Osteoblast (primary cell): ENCODE measurements around the gene HOXA3. TPM values are rescaled to one million over a fixed set of nuclear protein-coding genes. Genes with fewer than 3 reads are reported as not detected.

ENCODE experiments used
- DNase-seq: peaks from one replicate; pipeline ENCODE4 v3.0.0; 2011; ENCODE audit warnings: low spot score, mixed read lengths; ENCODE audit not compliant: insufficient read length; ENCODE audit errors: missing footprints
- H2AFZ ChIP-seq: 2 replicates; pipeline ENCODE4 v1.6.0; 2011; ENCODE audit warnings: mild to moderate bottlenecking, low read length
- H3K27ac ChIP-seq: 2 replicates; pipeline ENCODE4 v1.5.1; 2011; ENCODE audit warnings: mild to moderate bottlenecking, low read depth, low read length, moderate library complexity
- H3K27me3 ChIP-seq: 2 replicates; pipeline ENCODE4 v1.6.0; 2012; ENCODE audit warnings: mild to moderate bottlenecking, control low read depth, inconsistent platforms, low read length, moderate library complexity; ENCODE audit not compliant: insufficient read depth
- H3K36me3 ChIP-seq: 2 replicates; pipeline ENCODE4 v1.5.1; 2011; ENCODE audit warnings: mild to moderate bottlenecking, low read length, control low read depth, moderate library complexity; ENCODE audit not compliant: insufficient read depth
- H3K4me1 ChIP-seq: 2 replicates; pipeline ENCODE4 v1.5.1; 2011; ENCODE audit warnings: mild to moderate bottlenecking, low read length, control low read depth, moderate library complexity; ENCODE audit not compliant: insufficient read depth
- H3K4me2 ChIP-seq: 2 replicates; pipeline ENCODE4 v1.6.0; 2011; ENCODE audit warnings: mild to moderate bottlenecking, low read length; ENCODE audit not compliant: insufficient read depth
- H3K4me3 ChIP-seq: fragments of 200-600 bp; sonication (generic); 3 replicates; pipeline ENCODE4 v1.5.1; 2012; ENCODE audit warnings: mild to moderate bottlenecking, low read length, inconsistent platforms; ENCODE audit not compliant: insufficient read depth
- H3K79me2 ChIP-seq: 2 replicates; pipeline ENCODE4 v1.6.0; 2012; ENCODE audit warnings: mild to moderate bottlenecking, low read length, control low read depth, inconsistent platforms; ENCODE audit not compliant: insufficient read depth
- H3K9me3 ChIP-seq: 2 replicates; pipeline ENCODE4 v1.5.1; 2011; ENCODE audit warnings: low read depth, low read length, control low read depth
- H4K20me1 ChIP-seq: 2 replicates; pipeline ENCODE4 v1.6.0; 2012; ENCODE audit warnings: mild to moderate bottlenecking, low read length, control low read depth; ENCODE audit not compliant: insufficient read depth
- total RNA-seq: library from RNA; depleted of rRNA; stranded (reverse); fragments of >200 nt; gene quantifications from 2 replicates; pipeline ENCODE4 v1.2.3, GENCODE V29; 2012
- TF ChIP-seq, protein P1 (sequence below): IDR thresholded peaks from 2 replicates; pipeline ENCODE4 v1.5.1; 2011; ENCODE audit warnings: mild to moderate bottlenecking, low read depth, low read length, moderate library complexity; ENCODE audit errors: extremely low read depth

Gene HOXA3
- total RNA-seq, 1 donor, result 4.0 TPM

DNA sequence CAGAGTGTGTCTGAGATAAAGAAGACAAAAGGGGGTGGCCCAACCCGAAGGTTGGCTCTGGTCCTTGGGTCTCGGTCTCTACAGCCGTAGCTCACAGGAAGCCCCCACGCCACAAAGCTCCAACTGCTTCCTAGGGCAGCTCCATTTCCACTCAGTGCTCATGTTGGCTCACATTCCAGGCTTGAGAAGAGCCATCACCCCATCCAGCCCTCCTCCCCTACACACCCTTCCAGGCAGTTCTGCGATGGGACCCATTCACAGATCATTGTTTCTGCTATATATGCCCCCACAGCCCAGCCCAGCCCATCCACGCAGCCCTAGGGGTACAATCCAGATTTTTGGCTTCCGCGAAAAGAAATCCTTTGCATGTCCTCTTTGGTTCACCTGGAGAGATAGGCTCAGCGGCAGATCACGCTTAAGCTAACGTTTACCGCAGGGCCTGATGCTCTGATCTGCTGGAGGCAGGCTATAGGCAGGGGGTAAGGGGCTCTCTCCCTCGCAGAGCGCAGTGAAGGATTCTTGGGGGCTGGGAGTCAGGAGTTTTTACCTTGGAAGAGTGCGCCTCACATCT, 38.9 kb upstream of the HOXA3 start:
- H3K79me2 ChIP-seq, result peaks cover 97% of the 10 kb centered on the region
- H2AFZ ChIP-seq, result no peak overlapping the region
- no peaks in the 10 kb centered on the region for H3K36me3 ChIP-seq
- H4K20me1 ChIP-seq, result no peaks in the 10 kb centered on the region
- H3K9me3 ChIP-seq, result no peaks in the 10 kb centered on the region
- DNase-seq, result no peak
- H3K4me2 ChIP-seq, result peak overlapping the region; percentile 96
- TF ChIP-seq, protein P1, sequence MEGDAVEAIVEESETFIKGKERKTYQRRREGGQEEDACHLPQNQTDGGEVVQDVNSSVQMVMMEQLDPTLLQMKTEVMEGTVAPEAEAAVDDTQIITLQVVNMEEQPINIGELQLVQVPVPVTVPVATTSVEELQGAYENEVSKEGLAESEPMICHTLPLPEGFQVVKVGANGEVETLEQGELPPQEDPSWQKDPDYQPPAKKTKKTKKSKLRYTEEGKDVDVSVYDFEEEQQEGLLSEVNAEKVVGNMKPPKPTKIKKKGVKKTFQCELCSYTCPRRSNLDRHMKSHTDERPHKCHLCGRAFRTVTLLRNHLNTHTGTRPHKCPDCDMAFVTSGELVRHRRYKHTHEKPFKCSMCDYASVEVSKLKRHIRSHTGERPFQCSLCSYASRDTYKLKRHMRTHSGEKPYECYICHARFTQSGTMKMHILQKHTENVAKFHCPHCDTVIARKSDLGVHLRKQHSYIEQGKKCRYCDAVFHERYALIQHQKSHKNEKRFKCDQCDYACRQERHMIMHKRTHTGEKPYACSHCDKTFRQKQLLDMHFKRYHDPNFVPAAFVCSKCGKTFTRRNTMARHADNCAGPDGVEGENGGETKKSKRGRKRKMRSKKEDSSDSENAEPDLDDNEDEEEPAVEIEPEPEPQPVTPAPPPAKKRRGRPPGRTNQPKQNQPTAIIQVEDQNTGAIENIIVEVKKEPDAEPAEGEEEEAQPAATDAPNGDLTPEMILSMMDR, result no peak
- H3K4me1 ChIP-seq, result peaks cover 77% of the 10 kb centered on the region
- H3K27me3 ChIP-seq, result no peaks in the 10 kb centered on the region
- H3K4me3 ChIP-seq, result peak overlapping the region; percentile 72
- H3K27ac ChIP-seq, result peak overlapping the region; percentile 85

DNA sequence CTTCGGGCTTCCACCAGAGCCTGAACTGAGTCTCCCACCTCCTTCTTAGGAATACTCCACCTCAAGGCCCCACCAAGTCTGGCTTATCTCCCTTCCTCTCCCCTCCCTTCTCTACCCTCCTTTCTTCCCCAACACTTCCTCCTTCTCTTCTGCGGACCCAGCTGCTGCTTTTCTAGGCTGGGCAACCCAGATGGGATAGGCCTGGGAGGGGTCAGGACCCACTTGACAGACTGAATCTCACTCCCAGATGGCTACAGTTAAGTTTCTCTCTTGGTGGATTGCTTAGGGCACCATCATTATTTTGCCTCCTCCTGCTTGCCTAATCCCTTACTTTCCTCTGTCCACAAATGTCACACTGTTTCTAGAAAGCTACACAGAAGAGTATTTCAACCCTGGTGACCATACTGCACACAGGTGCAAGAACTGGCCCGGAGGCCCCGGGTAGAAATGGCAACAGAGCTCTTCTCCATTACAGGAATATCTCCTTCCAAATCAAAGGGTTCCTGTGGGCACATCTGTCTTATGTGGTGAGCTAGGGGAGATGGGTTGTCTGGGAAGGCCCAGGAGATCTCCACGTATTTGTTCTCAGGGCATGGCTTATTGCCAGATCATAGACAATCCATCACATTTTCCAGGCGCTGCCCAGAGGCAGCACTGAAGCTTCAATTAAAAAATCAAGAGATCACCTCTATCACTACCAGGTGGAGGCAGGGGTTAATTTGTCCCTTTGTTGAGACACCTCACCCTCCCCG, 37.8 kb upstream of the HOXA3 start:
- peak overlapping the region; percentile 92 for H3K4me3 ChIP-seq
- H3K79me2 ChIP-seq, result peaks cover 98% of the 10 kb centered on the region
- H3K27ac ChIP-seq, result peak overlapping the region; percentile 95
- no peaks in the 10 kb centered on the region for H3K9me3 ChIP-seq
- H4K20me1 ChIP-seq, result no peaks in the 10 kb centered on the region
- H3K36me3 ChIP-seq, result no peaks in the 10 kb centered on the region
- no peak overlapping the region for H2AFZ ChIP-seq
- TF ChIP-seq, protein P1, result no peak
- H3K4me2 ChIP-seq, result peak overlapping the region; percentile 96
- peaks cover 72% of the 10 kb centered on the region for H3K4me1 ChIP-seq
- DNase-seq, result no peak
- H3K27me3 ChIP-seq, result no peaks in the 10 kb centered on the region

DNA sequence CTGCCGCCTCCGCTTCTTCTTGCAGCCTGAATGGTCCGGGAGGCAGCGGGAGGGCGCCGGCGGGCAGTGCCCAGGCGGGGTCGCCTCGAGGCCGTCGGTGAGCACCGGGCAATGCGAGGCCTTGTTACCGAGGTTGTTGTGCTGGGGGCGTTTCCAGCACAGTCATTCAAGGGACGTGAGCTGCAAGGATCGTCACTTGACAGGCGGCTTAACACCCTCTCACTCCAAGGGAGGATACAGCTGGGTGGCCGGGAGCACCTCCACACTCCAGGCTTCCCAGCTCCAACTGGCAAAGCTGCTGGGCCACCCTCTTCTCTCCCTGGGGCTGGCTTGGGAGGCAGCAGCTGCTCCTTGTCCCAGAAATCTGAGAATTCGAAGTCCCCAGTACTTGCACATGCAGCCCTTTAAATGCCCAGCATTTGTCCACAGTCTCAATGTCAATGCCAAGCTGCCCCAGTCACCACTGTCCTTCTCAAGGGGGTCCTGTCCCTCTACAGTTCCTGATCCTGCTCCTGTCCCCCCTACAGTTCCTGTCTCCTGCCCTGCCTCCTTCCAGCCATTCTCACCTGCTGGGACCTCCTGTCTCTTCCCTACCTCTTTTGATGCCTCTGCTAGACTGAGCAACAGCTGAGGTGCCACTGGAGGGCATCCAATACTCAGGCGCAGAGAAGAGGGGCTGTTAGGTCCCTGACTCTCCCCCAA, 37.1 kb upstream of the HOXA3 start:
- Histone ChIP-seq H3K36me3 (no peaks in the 10 kb centered on the region), H3K27me3 (no peaks in the 10 kb centered on the region), H3K4me2 (peak overlapping the region; percentile 96), H3K27ac (peak overlapping the region; percentile 95), H2AFZ (no peak overlapping the region), H3K4me3 (peak overlapping the region; percentile 92), H3K9me3 (no peaks in the 10 kb centered on the region), H3K4me1 (peaks cover 65% of the 10 kb centered on the region), H4K20me1 (no peaks in the 10 kb centered on the region), H3K79me2 (peaks cover 96% of the 10 kb centered on the region)
- TF ChIP-seq, protein P1, result no peak
- no peak for DNase-seq
